ENCODE data around the gene RB1.
A peak's percentile ranks its signal among the peaks of the same experiment; 100 is the strongest.

The RB1 gene

DNA sequence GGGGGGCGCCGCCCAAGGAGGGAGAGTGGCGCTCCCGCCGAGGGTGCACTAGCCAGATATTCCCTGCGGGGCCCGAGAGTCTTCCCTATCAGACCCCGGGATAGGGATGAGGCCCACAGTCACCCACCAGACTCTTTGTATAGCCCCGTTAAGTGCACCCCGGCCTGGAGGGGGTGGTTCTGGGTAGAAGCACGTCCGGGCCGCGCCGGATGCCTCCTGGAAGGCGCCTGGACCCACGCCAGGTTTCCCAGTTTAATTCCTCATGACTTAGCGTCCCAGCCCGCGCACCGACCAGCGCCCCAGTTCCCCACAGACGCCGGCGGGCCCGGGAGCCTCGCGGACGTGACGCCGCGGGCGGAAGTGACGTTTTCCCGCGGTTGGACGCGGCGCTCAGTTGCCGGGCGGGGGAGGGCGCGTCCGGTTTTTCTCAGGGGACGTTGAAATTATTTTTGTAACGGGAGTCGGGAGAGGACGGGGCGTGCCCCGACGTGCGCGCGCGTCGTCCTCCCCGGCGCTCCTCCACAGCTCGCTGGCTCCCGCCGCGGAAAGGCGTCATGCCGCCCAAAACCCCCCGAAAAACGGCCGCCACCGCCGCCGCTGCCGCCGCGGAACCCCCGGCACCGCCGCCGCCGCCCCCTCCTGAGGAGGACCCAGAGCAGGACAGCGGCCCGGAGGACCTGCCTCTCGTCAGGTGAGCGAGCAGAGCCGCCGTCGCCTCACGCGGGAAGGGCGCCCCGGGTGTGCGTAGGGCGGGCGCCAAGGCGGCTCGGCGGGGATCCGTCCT is at the start of gene RB1:
Gene RB1, plus strand, starts transcription at position 393 of the 784 bp plus-strand sequence. Its CDS starts 162 bp downstream, at position 555.
- DNase-seq (ENCODE audit: low spot score) = peak; percentile 91

DNA sequence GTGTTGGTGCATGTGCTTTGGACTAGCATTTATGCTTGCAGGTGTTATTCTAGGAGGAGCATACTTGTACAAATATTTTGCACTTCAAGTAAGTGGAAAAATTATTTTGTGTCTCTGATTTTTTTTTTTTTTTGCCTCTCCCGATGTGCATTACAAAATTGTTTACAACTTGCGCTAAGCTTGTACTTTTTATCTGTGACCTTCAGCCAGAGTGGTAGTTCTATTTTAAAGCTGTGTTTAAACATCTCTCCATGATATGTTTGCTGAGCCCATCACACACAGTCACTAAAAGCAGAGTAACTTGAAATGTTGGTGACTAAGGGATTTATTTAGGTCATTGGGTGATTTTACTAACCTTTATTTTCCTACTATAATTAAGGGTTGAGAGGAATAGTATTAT is 49.7 kb upstream of the RB1 start:
- DNase-seq (ENCODE audit: low spot score) = no peak

- no peak for DNase-seq (ENCODE audit: low spot score)
These were observed 48.5 kb upstream of the RB1 start for GRCh38 chr13:48255090-48255489.

DNA sequence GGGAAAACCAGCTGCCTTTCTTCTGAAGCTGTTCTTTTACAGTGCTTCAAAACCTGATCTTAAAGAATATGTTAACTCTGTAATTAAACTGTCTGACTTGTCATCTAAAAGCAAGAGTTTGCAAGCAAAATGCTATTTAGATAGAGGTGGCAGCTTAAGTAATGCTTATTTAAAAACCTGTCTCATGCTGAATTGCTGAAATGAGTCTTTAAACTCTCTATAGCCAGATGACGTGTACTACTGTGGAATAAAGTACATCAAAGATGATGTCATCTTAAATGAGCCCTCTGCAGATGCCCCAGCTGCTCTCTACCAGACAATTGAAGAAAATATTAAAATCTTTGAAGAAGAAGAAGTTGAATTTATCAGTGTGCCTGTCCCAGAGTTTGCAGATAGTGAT is 47.6 kb upstream of the RB1 start:
- no peak for DNase-seq (ENCODE audit: low spot score)

- DNase-seq (ENCODE audit: low spot score) = no peak
These were observed 45.5 kb upstream of the RB1 start for GRCh38 chr13:48258002-48258401.

GRCh38 chr13:48258430-48258829 is 45.1 kb upstream of the RB1 start:
- DNase-seq (ENCODE audit: low spot score) = no peak

DNA sequence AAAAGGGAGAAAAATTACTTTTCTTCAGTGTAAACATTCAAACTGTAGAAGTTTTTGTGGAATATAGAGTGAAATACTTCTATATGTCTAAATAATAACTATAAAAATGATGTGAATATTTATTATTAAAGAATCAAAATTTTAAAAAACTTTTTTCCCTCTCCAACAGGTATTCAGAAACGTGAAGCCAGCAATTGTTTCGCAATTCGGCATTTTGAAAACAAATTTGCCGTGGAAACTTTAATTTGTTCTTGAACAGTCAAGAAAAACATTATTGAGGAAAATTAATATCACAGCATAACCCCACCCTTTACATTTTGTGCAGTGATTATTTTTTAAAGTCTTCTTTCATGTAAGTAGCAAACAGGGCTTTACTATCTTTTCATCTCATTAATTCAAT is 42.6 kb upstream of the RB1 start:
- no peak for DNase-seq (ENCODE audit: low spot score)

DNA sequence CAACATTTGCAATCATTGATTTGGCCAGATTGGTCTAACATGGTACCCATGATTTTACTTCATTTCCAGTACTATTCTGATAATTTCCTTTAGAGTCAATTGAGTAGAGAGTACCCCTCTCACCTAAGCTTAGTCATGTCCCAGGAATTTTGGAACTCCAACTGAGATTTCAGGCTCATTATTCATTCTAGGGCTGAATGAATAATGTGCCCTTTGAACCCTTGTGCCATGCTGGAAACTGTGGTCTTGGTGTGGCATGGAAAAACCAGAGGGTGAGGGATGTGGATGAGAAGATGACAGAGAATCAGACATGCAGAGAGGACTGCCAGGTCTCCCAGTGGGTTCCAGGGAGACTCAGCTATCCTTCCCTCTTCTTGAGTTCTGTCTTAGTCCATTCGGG is 40.4 kb upstream of the RB1 start:
- DNase-seq (ENCODE audit: low spot score) = no peak

GRCh38 chr13:48264058-48264457 is 39.5 kb upstream of the RB1 start:
- no peak for DNase-seq (ENCODE audit: low spot score)

GRCh38 chr13:48265217-48265815 is 38.2 kb upstream of the RB1 start:
- DNase-seq (ENCODE audit: low spot score) = no peak

DNA sequence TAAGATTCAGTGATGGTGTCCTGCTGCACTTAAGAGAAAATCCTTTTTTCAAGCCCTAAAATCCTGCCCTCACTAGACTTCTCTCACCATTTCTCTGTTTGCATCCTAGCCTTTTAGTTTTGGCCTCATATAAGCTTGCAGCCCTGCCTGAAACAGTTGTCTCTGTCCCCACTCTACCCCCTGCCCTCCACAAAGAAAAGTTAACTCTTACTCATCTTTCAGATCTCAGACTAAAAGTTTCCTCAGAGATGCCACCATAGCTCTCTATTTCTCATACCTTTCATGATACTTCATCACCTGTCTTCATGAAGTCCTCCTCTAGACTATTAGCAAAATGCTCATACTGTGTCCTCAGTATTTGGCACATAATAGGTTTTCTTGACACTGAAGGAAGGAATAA is 37.4 kb upstream of the RB1 start:
- DNase-seq (ENCODE audit: low spot score) = no peak

DNA sequence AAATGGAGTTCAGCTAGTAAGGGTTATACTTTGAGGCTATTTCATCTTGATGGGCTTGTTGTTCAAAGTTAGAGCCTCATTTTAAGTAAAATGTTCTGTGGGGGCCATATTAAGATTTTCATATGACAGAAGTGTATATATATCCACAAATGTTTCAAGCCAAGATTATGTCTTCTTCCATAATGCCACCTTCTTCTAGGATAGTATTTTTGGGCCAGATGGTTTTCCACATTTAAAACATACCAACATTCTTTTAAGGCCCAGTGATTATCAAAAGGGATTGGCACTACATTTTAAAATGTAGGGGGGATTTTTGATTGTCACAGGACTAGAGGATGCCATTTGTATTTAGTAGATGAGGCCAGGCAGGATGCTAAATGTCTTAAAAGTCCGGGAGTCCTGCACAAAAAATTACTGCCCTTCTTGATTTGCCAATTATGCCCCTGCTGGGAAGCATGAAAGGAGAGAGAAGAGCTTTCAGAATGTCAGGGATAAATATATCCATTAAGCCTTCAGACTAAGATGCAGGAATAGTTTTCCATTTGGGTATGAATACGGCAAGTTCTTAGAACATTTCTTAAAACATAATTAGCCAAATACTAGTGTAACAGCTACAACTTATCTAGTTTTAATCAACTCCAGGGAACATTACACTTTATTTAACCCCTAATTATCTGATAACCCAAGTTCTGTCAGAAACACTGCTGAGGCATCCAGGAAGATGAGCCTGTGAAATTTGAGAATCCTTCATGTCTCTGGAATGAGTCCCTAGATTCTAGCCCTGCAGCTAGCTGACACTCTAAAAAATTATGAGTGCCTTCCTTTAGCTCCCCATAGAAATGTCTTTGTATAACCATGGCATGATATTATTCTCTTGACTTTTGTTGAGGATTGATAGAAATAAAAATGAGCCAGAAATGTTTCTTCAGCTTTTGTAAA is 36.6 kb upstream of the RB1 start:
- no peak for DNase-seq (ENCODE audit: low spot score)

- no peak for DNase-seq (ENCODE audit: low spot score)
These were observed 35.5 kb upstream of the RB1 start for GRCh38 chr13:48268019-48268418.

DNA sequence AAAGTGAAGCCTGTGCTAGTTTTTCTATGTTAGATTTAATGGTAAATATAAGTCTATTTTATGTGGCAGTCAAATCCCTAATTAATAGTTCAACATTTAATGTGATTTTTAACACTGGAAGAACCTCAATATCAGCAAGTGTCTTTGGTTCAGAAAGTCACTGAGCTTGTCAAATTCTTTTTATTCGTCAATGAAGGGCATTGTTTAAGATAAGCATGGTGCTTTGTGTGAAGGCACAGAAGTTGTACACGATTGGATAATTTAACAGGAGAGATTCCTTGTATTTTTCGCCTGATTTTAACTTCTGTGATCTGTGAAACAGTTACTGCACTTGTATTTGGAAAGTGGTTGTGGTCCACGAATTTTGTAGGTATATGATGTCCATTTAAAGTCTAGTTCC is 30.2 kb upstream of the RB1 start:
- DNase-seq (ENCODE audit: low spot score) = no peak

DNA sequence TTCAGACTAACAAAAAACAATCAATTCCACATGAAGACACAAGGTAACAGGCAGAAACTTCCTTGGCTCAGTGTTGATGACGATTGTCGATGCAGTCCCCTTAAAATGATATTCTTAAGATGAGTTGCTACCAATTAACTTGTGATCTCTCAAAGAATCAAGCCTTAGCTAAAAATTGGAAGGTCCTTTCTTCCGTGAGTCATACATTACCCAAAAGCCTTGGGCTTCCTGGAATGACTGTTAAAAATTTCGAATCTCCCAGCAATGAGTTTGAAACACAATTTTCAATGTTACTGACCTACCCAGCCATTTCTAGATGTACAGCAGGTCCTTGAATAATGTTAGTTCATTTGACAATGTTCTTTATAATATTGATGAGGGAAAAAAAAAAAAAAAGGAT is 28.0 kb upstream of the RB1 start:
- no peak for DNase-seq (ENCODE audit: low spot score)

DNA sequence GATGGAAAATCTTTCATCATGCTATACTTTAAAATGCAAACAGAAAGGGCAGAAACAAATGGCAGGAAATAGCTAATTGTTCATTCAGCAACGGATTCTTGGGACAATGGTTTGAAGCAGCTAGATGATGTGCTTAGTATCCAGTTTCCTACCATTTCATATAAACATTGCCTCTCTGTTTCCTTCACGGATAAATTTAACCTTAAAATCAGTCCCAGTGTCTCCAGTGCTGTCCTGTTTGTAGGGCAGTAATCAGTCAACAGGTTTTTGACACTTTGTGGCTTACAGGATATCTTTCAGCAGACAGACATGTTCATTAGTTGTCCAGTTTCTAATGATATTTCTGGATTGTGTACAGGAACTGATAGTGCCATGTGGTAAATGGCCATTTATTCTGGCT is 24.7 kb upstream of the RB1 start:
- no peak for DNase-seq (ENCODE audit: low spot score)

DNA sequence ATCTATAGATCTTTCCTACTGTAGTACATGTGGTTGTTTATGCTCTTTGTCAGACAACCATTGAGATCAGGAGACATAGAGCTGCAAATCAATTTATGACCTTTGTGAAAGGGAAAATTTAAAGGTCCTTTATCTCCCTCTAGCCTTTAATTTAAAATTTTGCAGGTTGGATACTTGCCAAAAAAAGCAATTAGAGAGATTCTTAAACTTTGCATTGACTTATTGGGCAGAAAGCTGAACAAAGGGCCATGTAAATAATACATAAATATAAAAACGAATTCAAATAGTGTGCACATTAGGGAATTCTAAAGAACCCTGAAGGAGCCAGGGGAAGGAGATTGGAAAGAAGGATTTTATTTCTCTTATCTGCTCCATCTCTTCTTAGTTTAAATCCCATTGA is 22.0 kb upstream of the RB1 start:
- no peak for DNase-seq (ENCODE audit: low spot score)

- DNase-seq (ENCODE audit: low spot score) = no peak
These were observed 11.8 kb upstream of the RB1 start for GRCh38 chr13:48291730-48292129.

DNA sequence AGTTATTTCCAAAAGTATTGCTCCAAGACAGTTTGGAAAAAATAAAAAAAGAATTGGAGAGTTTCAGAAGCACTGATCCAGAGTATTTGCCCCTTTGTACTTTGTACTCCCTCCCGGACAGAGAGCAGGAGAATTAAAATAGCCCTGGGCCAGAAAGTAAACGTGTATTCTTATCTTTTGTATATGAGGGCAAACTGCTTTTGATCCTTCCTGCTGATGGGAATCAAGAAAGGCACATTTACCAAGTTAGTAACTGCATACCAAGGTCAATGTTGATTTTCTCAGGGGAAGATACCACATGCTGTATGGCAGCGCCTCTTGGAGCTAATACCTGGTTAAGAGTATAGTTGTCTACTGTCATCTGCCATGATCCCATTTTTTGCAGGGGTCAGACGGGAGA is 10.9 kb upstream of the RB1 start:
- no peak for DNase-seq (ENCODE audit: low spot score)

DNA sequence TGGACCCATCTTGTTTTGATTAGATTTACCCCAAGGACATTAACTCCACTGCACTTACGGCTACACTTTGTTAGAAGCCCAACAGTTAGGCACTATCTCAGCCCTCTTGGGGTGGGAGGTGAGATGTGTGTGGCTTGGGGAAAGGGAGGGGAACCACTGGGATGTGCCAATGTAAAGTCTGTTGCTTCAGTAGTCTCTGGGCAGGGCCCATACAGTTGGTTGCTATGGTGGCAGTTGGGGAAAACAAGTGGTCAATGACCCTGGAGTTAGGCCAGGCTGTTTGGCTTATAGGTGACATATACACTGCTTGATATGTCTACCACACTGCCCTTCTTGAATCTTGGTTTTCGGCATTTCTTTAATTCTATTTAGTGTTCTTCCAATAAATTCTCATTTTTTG is 8.9 kb upstream of the RB1 start:
- no peak for DNase-seq (ENCODE audit: low spot score)

DNA sequence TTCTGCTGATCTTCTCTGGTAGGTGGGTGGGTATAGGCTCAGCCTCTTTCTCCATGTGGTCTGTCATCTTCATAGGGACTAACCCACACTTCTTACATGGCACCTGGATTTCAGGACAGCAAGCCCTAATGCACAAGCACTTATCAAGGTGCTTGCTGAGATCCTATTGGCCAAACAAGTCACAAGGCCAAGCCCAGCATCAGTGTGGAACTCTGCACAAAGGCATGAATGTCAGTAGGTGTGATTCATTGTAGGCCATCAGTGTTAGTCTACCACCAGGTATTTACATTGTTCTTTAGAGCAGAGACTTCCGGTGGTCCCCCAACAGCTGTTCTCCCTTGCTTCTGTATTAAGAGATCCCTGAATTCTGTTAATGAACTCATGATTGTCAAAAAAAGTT is 8.3 kb upstream of the RB1 start:
- no peak for DNase-seq (ENCODE audit: low spot score)

GRCh38 chr13:48296528-48296927 is 7.0 kb upstream of the RB1 start:
- no peak for DNase-seq (ENCODE audit: low spot score)

Measured in iPS-NIHi11 (cell line).